Naive thymus-derived CD4-positive, alpha-beta T cell (primary cell): ENCODE data around the gene NLRP8. TPM values are rescaled to one million over a fixed set of nuclear protein-coding genes. Genes with fewer than 3 reads are reported as not detected.
"Not testable (repeated sequence)": the region's sequence is repeated elsewhere in the genome, so short reads cannot be mapped to it uniquely, and the experiment has no call there.

ENCODE experiments used
- ATAC-seq: fragments of 150-1000 bp; cut with Tn5 transposase; 2 replicates; pipeline ENCODE4 v1.10.0; 2021; ENCODE audit warnings: mild to moderate bottlenecking, moderate library complexity
- CTCF ChIA-PET: fragments of 350-600 bp; sonication (Branson Sonifier 250); formaldehyde crosslinking; loops from one replicate; lab custom pipeline; 2021; ENCODE audit warnings: antibody characterized with exemption; lab: Charles Lee
- POLR2A ChIA-PET: fragments of 350-600 bp; sonication (Branson Sonifier 250); formaldehyde crosslinking; loops from one replicate; lab custom pipeline; 2021; ENCODE audit warnings: antibody characterized with exemption, inconsistent platforms; lab: Charles Lee
- DNase-seq, 9 donors: peaks; one replicate each; pipeline versions ENCODE4 v3.0.0 to v3.0.0-alpha.2; 2020 to 2022; ENCODE audit warnings: mixed read lengths in 1 of 9
- H3K27ac ChIP-seq: one replicate; pipeline ENCODE4 v1.7.0; 2013; ENCODE audit warnings: mild to moderate bottlenecking, low read depth, low read length, moderate library complexity
- H3K27me3 ChIP-seq, 2 donors: one replicate each; pipeline ENCODE4 v1.7.0; 2013; ENCODE audit warnings: low read length in 2 of 2, mild to moderate bottlenecking in 2 of 2, moderate library complexity in 2 of 2; ENCODE audit not compliant: control insufficient read depth in 2 of 2, insufficient read depth in 2 of 2
- H3K36me3 ChIP-seq, 3 experiments: 1 replicate in 2 of 3; 2 replicates in 1 of 3; pipeline ENCODE4 v1.7.0; 2013; ENCODE audit warnings: low read length in 3 of 3, mild to moderate bottlenecking in 3 of 3, moderate library complexity in 1 of 3; ENCODE audit not compliant: insufficient read depth in 3 of 3, control insufficient read depth in 2 of 3
- H3K4me1 ChIP-seq, 2 donors: one replicate each; pipeline ENCODE4 v1.7.0; 2013; ENCODE audit warnings: low read length in 2 of 2, mild to moderate bottlenecking in 2 of 2, moderate library complexity in 1 of 2; ENCODE audit not compliant: control insufficient read depth in 2 of 2, insufficient read depth in 2 of 2
- H3K4me3 ChIP-seq: 2 replicates; pipeline ENCODE4 v1.7.0; 2013; ENCODE audit warnings: mild to moderate bottlenecking, low read length
- H3K9me3 ChIP-seq, 3 experiments: 1 replicate in 2 of 3; 2 replicates in 1 of 3; pipeline ENCODE4 v1.7.0; 2013; ENCODE audit warnings: low read length in 3 of 3; ENCODE audit not compliant: control insufficient read depth in 2 of 3
- H3K27ac Mint-ChIP-seq, 9 donors: one replicate each; pipeline ENCODE4 v1.8.0; 2020 to 2022; ENCODE audit warnings: mixed read lengths in 9 of 9, mild to moderate bottlenecking in 8 of 9, moderate library complexity in 5 of 9, inconsistent platforms in 2 of 9
- H3K27me3 Mint-ChIP-seq, 5 donors: one replicate each; pipeline ENCODE4 v1.8.0; 2021 to 2022; ENCODE audit warnings: mixed read lengths in 5 of 5, mild to moderate bottlenecking in 1 of 5
- H3K36me3 Mint-ChIP-seq, 5 donors: one replicate each; pipeline ENCODE4 v1.8.0; 2020 to 2022; ENCODE audit warnings: mixed read lengths in 5 of 5, mild to moderate bottlenecking in 3 of 5, inconsistent platforms in 1 of 5
- H3K4me1 Mint-ChIP-seq, 7 donors: one replicate each; pipeline ENCODE4 v1.8.0; 2020 to 2022; ENCODE audit warnings: mixed read lengths in 7 of 7, mild to moderate bottlenecking in 3 of 7, inconsistent platforms in 1 of 7
- H3K4me3 Mint-ChIP-seq, 10 donors: one replicate each; pipeline ENCODE4 v1.8.0; 2020 to 2022; ENCODE audit warnings: mild to moderate bottlenecking in 10 of 10, mixed read lengths in 10 of 10, moderate library complexity in 6 of 10, inconsistent platforms in 2 of 10
- H3K9me3 Mint-ChIP-seq, 11 donors: one replicate each; pipeline ENCODE4 v1.8.0; 2020 to 2022; ENCODE audit warnings: mixed read lengths in 11 of 11, mild to moderate bottlenecking in 4 of 11, inconsistent platforms in 1 of 11, moderate library complexity in 1 of 11
- intact Hi-C, 2 donors: fragments of 100-400 bp; cut with micrococcal nuclease; formaldehyde crosslinking; loops; one replicate each; pipeline ENCODE4 v1.15.1; 2023
- polyA plus RNA-seq, 2 donors: library from polyadenylated mRNA; unstranded; fragments of 300-500 nt; fragmentation: Illumina TruSeq; gene quantifications; one replicate each; pipeline ENCODE4 v1.2.3, GENCODE V29; 2021
- total RNA-seq, 6 experiments: library from RNA in 5 of 6; stranded (reverse) in 5 of 6; gene quantifications; 1 replicate in 5 of 6; 2 replicates in 1 of 6; pipeline ENCODE4 v1.2.3 and lab custom pipeline; 2021 to 2026

NLRP8 gene
- total and polyA plus RNA-seq, 7 experiments from 2014 or later: not detected

- peaks cover 0 to 10% (median 0%) of the 10 kb centered on the region in 5 donors for H3K27me3 Mint-ChIP-seq
- H3K4me1 Mint-ChIP-seq: no peaks in the 10 kb centered on the region
- CTCF ChIA-PET: no interaction called here
- Histone ChIP-seq H3K9me3 (no peaks in the 10 kb centered on the region), H3K4me1 (no peaks in the 10 kb centered on the region), H3K27me3 (no peaks in the 10 kb centered on the region), H3K27ac (no peak within 1 kb of the TSS), H3K36me3 (no peaks in the 10 kb centered on the region), H3K4me3 (no peak within 1 kb of the TSS)
- H3K36me3 Mint-ChIP-seq: peaks cover 0 to 17% (median 0%) of the 10 kb centered on the region in 5 donors
- no peak within 1 kb of the TSS for H3K4me3 Mint-ChIP-seq
- H3K27ac Mint-ChIP-seq: no peak within 1 kb of the TSS
- ATAC-seq (no peak), DNase-seq (no peak)
- POLR2A ChIA-PET: no interaction called here
- H3K9me3 Mint-ChIP-seq: peaks cover 12 to 66% (median 31%) of the 10 kb centered on the region in 11 donors
- intact Hi-C loops: no loop called here
Measured at GRCh38 chr19:55931936-55932386, 15.7 kb upstream of the NLRP8 start, which contains the start of gene NLRP13. Gene NLRP13, minus strand, starts transcription at chr19:55932336. Its CDS starts 25 bp downstream, at chr19:55932311.

DNA sequence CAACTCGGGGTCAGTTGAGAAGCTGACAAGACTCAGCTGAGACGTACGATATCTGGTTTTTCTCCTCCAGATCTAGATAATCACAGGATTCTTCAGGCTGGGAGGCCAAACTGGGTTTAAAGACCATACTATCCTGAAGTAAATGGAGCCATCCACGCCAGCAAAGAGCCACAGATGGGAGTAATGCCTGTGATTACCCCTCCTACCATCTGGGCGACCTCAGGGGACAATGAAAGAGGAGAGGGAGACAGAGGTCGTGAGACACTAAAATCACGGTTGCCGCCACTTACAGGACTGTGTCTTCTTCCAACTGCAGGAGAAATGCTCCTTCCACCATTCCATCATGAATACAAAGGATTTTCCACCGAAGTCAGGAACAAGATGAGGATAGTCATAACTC is 12.4 kb upstream of the NLRP8 start:
- intact Hi-C loops: no loop called here

GRCh38 chr19:55939206-55939605 is 8.4 kb upstream of the NLRP8 start:
- Mint-ChIP-seq H3K27ac (no peak overlapping the region), H3K4me1 (no peaks in the 10 kb centered on the region), H3K9me3 (peaks cover 9 to 78% (median 29%) of the 10 kb centered on the region in 11 donors), H3K4me3 (no peak overlapping the region), H3K36me3 (peaks cover 0 to 15% (median 6%) of the 10 kb centered on the region in 5 donors), H3K27me3 (peaks cover 0 to 6% (median 0%) of the 10 kb centered on the region in 5 donors)
- Histone ChIP-seq H3K27ac (no peak overlapping the region), H3K9me3 (peaks cover 0 to 6% (median 0%) of the 10 kb centered on the region in 3 experiments), H3K4me3 (no peak overlapping the region), H3K27me3 (no peaks in the 10 kb centered on the region), H3K4me1 (no peaks in the 10 kb centered on the region), H3K36me3 (no peaks in the 10 kb centered on the region)
- intact Hi-C loops: no loop called here
- CTCF ChIA-PET: no interaction called here
- no peak for DNase-seq
- POLR2A ChIA-PET: no interaction called here
- ATAC-seq: no peak

More for the DNA sequence above, 12.4 kb upstream of the NLRP8 start:
- ChIA-PET CTCF (no interaction called here), POLR2A (no interaction called here)
- Histone ChIP-seq H3K27me3 (no peaks in the 10 kb centered on the region), H3K4me3 (no peak overlapping the region), H3K4me1 (no peaks in the 10 kb centered on the region), H3K27ac (no peak overlapping the region), H3K36me3 (no peaks in the 10 kb centered on the region), H3K9me3 (peaks cover 0 to 6% (median 0%) of the 10 kb centered on the region in 3 experiments)
- peaks cover 6 to 70% (median 32%) of the 10 kb centered on the region in 11 donors for H3K9me3 Mint-ChIP-seq
- H3K27ac Mint-ChIP-seq: peak overlapping the region in 1 of 9 donors; percentile 65
- H3K27me3 Mint-ChIP-seq: peaks cover 0 to 4% (median 0%) of the 10 kb centered on the region in 5 donors
- peaks cover 0 to 17% (median 0%) of the 10 kb centered on the region in 5 donors for H3K36me3 Mint-ChIP-seq
- ATAC-seq (no peak), DNase-seq (no peak)
- H3K4me3 Mint-ChIP-seq: no peak overlapping the region
- H3K4me1 Mint-ChIP-seq: no peaks in the 10 kb centered on the region

GRCh38 chr19:55940306-55940705 is 7.3 kb upstream of the NLRP8 start:
- Mint-ChIP-seq H3K27me3 (peaks cover 0 to 6% (median 0%) of the 10 kb centered on the region in 5 donors), H3K27ac (no peak overlapping the region)
- CTCF ChIA-PET: no interaction called here

GRCh38 chr19:55950566-55950965 is 2.9 kb downstream of the NLRP8 start:
- CTCF ChIA-PET, H3K36me3 ChIP-seq, H3K4me3 ChIP-seq, H3K27ac ChIP-seq, H3K4me3 Mint-ChIP-seq, H3K27me3 ChIP-seq, DNase-seq, H3K9me3 ChIP-seq, H3K4me1 ChIP-seq, H3K27ac Mint-ChIP-seq, H3K36me3 Mint-ChIP-seq, H3K4me1 Mint-ChIP-seq, intact Hi-C loops, POLR2A ChIA-PET, ATAC-seq: not testable (repeated sequence)
- peaks cover 0 to 13% (median 4%) of the 10 kb centered on the region in 5 donors for H3K27me3 Mint-ChIP-seq
- H3K9me3 Mint-ChIP-seq: peaks cover 0 to 49% (median 22%) of the 10 kb centered on the region in 11 donors

More at GRCh38 chr19:55940306-55940705, 7.3 kb upstream of the NLRP8 start:
- Histone ChIP-seq H3K27me3 (no peaks in the 10 kb centered on the region), H3K4me3 (no peak overlapping the region), H3K36me3 (no peaks in the 10 kb centered on the region), H3K27ac (no peak overlapping the region), H3K9me3 (peaks cover 0 to 6% (median 0%) of the 10 kb centered on the region in 3 experiments), H3K4me1 (no peaks in the 10 kb centered on the region)
- POLR2A ChIA-PET: no interaction called here
- no peak for DNase-seq
- Mint-ChIP-seq H3K4me1 (no peaks in the 10 kb centered on the region), H3K9me3 (peaks cover 7 to 72% (median 22%) of the 10 kb centered on the region in 11 donors), H3K36me3 (peaks cover 0 to 15% (median 4%) of the 10 kb centered on the region in 5 donors), H3K4me3 (no peak overlapping the region)
- no peak for ATAC-seq
- intact Hi-C loops: no loop called here

DNA sequence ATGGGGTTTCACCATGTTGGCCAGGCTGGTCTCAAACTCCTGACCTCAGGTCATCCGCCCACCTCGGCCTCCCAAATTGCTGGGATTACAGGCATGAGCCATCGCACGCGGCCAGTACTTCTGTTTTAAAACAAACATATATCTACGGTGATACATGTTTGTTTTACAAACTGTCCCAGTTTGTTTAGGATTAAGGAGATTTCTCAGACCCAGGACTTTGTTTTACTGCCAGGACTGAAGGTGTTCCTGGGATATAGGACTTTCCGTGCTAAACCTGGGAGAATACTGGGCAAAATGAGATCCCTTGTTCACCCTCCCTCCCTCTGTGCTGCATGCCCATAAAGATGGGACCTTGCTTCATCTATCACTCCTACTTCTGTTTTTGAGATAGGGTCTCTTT is 8.8 kb downstream of the NLRP8 start:
- DNase-seq (no peak), ATAC-seq (no peak)
- no peaks in the 10 kb centered on the region for H3K27me3 Mint-ChIP-seq
- no peaks in the 10 kb centered on the region for H3K36me3 ChIP-seq
- no peaks in the 10 kb centered on the region for H3K4me1 ChIP-seq
- H3K9me3 Mint-ChIP-seq: peaks cover 0 to 30% (median 10%) of the 10 kb centered on the region in 11 donors
- no peaks in the 10 kb centered on the region for H3K27me3 ChIP-seq
- no peak overlapping the region for H3K27ac Mint-ChIP-seq
- no peak overlapping the region for H3K27ac ChIP-seq
- no peaks in the 10 kb centered on the region for H3K36me3 Mint-ChIP-seq
- H3K9me3 ChIP-seq: no peaks in the 10 kb centered on the region
- no peaks in the 10 kb centered on the region for H3K4me1 Mint-ChIP-seq
- ChIA-PET POLR2A (no interaction called here), CTCF (no interaction called here)
- intact Hi-C loops: no loop called here
- H3K4me3 Mint-ChIP-seq: no peak overlapping the region
- H3K4me3 ChIP-seq: no peak overlapping the region

DNA sequence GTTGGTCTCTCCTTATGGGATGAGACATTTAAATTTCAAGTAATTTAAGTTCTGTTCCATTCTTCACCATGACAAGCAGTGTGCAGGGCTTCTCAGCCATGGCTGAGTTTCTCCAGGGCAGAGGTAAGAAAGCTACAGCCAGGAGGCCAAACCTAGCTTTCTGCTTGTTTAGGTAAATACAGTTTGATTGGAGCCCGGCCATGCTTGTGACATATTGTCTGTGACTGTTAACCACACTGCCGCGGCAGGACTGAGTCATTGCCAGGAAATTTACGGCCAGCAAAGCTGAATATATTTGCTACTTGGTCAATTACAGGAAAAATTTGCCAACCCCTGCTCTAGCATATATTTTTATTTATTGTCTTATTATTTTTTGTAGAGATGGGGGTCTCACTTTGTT is 10.7 kb downstream of the NLRP8 start:
- Mint-ChIP-seq H3K9me3 (peaks cover 0 to 29% (median 10%) of the 10 kb centered on the region in 11 donors), H3K27ac (no peak overlapping the region), H3K4me3 (no peak overlapping the region), H3K27me3 (no peaks in the 10 kb centered on the region), H3K36me3 (no peaks in the 10 kb centered on the region), H3K4me1 (no peaks in the 10 kb centered on the region)
- CTCF ChIA-PET: no interaction called here
- no peak overlapping the region for H3K4me3 ChIP-seq
- H3K36me3 ChIP-seq: no peaks in the 10 kb centered on the region
- no peaks in the 10 kb centered on the region for H3K4me1 ChIP-seq
- intact Hi-C loops: no loop called here
- no peaks in the 10 kb centered on the region for H3K27me3 ChIP-seq
- DNase-seq (no peak), ATAC-seq (no peak)
- POLR2A ChIA-PET: no interaction called here
- H3K9me3 ChIP-seq: no peaks in the 10 kb centered on the region
- no peak overlapping the region for H3K27ac ChIP-seq
